Activated effector memory CD4-positive, alpha-beta T cell treated with Interleukin-2 at 50 U/mL for 16 hours (primary cell): ENCODE results near the gene NETO1.

Source experiments
- DNase-seq: peaks from one replicate; pipeline ENCODE4 v3.0.0-alpha.2; 2020

Gene NETO1

DNA sequence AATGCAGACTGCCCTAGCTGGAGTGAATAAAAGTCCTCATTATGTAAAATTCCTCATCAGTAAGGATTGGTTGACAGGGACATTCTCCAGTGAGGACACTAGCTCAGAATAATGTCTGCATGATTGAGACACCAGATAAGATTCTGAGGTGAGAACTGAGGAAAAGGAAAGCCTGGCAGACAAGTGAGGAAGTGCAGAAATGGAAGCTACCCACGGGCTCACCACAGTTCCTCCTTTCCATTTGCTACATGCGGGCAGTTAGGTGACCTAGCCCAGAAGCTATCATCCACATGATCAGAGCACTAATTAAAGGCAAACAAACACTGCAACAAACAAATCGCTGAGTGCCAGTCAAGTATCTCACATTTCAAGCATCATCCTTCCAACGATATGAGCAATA is 27.7 kb downstream of the NETO1 start:
- no peak for DNase-seq

DNA sequence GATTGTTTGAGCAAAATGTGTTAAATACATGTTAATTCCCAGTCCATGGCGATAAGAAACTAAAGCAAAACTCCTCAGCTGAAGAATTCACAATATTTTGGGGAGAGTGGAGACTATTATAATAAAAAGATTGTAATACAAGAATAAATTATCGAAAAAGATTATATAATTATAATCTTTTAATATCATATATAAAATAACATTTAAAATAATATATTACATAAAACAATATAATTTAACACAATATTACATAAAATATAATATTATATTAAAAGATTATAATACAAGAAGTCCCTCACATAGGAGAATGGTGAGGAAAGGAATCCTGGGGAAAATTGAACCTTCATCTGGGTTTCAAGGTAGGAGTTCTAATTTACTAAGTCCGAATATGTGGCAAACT is 33.1 kb downstream of the NETO1 start:
- no peak for DNase-seq

DNA sequence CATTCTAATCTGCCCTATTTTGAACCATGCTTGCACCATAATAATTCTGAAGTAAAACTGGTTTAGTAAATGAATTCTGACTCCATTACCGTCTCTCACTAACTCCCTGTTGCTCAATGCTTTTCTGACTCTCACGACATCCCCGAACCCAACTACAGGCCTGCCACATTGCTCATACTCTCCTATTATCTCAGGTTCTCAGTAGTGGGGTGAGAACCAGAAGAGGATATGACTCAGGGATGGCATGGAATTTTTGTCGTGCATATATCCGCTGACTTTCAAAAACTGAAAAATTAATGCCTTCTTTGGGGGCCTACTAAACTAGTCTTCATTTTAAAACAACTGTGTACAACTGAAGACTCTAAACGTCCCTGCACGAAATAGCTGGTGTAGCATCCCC is 34.3 kb downstream of the NETO1 start:
- DNase-seq = no peak

DNA sequence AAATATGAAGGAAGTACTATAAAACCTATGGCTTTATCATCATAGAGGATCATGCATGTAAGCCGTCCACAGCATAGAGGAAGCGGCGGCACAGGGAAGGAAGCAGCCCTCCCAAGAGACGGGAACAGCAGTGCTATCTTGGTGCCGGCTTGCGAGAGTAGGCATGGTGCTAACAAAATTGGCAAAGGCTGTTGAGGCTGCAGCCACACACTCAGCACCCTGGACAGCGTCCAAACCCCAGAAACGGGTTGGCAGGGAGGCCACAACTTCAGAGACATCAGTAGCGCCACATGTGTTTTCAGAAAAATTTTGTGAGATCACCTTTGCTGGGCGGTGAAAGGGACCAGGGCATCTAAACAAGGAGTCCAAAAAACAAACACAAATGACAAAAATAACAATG is 37.7 kb downstream of the NETO1 start:
- DNase-seq = no peak

DNA sequence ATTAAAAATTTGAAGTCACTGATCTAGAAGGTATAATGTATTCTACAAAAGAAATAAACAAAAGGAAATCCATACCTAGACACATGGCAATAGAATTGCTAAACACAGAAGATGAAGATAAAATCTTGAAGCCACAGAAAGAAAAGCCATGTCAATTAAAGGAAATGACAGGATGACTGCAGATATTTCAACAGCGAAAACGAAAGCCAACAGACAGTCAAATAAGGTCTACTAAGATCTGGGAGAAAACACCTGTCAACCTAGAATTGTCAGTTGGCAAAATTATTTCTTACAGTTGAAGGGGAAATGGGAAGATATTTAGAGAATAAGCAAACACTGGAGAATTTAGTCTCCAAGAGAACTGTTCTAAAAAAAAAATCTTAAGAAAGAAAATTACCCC is 39.2 kb downstream of the NETO1 start:
- DNase-seq = no peak

DNA sequence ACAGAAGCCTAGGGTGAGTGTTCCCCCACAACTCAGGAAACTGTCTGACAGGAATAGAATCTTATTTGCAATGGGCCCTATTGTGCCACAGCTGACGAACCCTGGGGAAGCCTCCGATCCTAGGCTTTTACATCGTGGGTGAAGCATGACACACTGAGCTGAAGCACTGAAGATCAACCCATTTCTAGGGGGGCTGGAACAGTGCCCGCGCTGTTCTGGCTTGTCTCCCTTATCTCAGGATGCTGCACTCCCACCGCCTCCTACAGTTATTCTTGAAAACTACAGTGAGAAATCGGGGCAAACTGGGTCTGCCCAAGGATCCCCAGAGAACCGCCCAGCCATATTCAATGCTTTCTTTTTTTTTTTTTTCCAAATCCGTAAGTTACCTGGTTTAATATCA is 41.1 kb downstream of the NETO1 start:
- no peak for DNase-seq

DNA sequence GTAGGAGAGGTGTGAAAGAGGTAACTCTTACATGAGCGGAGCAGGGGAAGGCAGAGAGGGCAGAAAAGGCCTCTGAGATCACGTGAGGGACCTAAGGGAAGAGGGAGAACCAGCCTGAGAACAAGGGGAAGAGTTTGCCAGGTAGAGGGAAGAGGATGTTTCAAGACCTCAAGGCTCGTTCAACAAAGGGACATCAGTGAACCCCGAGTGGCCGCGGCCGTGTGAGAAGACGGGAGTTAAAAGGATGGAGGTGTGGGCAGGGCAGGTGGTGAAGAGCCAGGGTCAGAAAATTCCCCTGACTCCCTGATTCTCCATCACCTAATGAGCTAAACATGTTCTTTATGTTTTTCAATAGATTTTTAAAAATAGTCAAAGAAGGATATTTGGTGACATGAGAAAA is 44.4 kb downstream of the NETO1 start:
- DNase-seq = no peak

DNA sequence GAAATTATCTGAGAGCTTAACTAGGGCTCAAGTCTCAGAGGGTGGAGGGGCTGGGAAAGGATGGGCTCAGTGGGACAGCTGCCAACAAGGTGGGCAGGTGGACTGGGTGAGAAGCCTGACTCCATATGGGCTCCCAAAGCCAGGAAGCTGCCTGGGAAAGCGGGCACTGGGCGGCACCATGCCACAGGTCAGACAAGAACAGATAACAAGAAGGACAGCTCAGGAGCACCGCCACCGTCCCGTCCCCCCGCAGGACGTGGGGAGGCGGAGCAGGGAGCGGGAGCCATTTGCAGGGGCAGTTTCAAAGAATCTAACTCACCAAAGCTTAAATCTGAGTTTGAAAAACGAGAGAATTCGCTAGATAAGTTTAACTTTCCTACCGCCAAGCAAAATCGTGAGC is 45.6 kb downstream of the NETO1 start:
- no peak for DNase-seq

DNA sequence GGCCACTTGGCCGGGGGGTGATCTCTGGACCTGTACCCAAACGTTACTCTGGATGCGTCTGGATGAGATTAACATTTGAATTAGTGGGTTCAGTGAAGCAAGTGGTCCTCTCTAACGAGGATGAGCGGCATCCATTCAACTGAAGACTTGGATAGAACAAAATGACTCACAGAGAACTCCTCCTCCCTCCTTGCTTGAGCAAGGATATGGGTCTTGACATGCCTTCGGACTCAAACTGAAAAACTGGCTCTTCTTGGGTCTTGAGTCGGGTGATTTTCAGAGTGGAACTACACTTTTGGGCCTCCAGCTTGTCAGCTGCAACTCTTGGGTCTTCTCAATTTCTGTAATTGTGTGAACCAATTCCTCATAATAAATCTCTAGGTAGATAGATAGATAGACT is 47.2 kb downstream of the NETO1 start:
- no peak for DNase-seq

DNA sequence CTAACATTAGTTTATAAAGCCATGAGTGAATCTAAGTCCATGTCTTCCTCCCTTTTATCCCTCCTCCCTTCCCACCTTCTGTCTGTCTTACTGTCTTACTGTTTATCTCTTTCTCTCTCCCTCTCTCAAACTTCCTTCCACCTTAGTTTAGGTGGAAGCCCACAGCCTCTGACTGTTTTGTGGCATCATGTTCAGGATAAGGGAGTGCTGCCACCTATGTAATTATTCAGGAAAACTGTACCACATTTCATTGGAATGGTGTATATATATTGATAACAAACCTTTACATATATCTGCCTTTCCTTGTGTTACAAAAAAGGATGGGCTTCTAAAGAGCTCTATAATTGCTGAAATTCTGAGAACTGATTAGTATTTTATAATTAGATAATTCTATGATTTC is 48.7 kb downstream of the NETO1 start:
- no peak for DNase-seq

DNA sequence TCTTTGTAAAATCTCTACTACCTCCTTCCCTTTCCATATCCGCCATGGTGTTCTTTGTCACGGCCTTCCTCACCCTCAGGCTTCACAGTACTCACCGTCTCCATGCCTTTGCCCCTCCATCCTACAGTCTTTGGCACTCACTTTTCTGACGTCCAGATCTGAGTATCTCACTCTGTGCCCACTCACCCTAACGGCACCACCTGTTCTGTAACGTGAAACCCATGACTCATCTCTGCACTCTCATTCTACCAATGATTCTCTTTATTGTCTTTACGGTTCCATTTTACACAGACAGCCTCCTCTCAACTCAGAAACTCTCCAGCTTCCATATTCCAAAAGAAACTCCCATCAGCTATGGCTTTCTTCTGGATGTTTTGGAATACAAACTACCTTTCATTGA is 56.7 kb downstream of the NETO1 start:
- DNase-seq = no peak

DNA sequence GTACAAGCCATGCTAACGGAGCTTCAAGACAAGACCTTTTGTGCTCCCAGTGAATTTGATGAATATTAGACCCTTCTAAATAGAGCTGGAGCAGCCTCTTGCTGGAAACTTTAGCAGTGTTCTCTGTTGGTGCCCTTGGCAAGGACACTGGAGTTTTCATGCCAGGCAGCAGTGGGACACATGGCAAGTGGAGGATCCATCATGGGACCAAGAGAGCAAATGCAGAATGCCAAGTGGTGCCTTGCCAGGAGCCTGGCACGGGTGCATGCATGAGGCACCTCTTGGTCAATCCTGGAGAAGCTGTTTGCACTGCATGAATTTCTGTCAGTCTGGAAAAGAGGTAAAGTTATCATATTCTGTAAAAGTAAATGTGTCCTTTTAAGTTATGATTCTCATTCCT is 59.1 kb downstream of the NETO1 start:
- no peak for DNase-seq

DNA sequence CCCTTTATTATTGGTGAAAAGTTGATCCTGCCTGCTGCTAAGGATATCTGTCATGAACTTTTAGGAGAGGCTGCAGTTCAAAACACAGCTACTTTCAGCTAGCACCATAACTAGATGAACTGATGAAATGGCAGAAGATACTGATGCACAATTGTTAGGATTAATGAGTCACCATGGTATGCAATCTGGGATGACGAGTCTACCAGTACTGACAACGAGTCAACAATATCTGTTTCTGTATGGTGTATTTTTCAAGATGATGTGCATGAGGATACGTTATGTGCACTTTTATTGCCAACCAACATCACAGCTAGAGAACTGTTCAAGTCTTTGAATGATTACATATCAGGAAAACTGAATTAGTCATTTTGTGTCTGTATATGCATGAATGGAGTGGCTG is 68.7 kb downstream of the NETO1 start:
- DNase-seq = no peak

DNA sequence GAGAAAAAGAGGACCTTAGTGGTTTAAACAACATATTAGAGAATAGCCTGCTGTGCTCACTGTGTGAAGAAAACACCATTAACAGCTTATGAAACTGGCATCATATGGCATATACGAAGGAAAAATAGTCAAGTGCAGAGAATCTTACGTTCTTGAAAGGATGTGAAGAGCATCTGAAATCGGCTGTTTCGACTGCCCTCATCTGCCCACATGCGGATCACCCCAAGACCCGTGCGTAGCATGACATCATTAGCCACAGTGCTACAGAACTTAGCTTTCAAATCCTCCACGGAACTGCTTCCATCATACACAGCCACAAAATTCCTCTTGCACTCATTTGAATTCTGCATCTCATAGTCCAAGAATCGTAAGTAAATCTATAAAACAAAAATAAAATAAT is 84.3 kb downstream of the NETO1 start:
- DNase-seq = no peak

DNA sequence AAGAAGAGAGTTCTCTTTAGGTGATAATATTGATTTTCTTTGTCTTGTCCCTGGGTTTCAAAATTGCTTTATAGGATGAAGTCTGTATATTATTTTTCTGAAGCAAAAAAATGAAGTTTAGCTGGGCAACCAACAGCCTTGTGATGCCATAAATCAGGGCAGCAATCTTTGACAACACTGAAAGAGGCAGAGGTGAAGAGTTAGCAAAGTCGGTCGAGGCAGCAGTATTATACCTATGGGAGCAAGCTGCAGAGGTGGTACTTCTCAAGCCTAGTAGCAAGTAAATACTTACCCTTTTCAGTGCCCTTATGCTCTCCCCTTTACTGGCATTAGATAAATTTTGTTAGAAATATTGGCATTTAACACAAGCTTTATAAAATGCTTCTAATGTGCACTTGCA is 92.9 kb downstream of the NETO1 start:
- DNase-seq = no peak

DNA sequence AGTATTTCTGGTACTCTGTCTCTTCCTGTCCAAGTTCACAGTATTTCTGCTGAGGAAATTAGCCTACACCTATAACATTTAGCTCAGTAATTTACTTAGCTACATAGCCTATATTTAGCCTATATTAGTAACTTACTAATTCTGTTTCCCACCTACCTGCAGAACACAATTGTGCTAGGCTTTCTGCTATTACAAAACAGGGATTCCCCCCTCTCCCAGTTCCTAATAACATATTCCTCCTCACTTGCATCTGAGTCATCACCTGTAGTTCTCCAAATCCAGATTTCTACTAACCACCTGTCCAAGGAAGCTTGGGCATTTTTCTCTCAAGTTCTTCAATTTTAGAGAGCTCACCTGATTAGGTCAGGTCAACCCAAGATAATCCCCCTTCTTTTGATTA is 94.9 kb downstream of the NETO1 start:
- DNase-seq = no peak

DNA sequence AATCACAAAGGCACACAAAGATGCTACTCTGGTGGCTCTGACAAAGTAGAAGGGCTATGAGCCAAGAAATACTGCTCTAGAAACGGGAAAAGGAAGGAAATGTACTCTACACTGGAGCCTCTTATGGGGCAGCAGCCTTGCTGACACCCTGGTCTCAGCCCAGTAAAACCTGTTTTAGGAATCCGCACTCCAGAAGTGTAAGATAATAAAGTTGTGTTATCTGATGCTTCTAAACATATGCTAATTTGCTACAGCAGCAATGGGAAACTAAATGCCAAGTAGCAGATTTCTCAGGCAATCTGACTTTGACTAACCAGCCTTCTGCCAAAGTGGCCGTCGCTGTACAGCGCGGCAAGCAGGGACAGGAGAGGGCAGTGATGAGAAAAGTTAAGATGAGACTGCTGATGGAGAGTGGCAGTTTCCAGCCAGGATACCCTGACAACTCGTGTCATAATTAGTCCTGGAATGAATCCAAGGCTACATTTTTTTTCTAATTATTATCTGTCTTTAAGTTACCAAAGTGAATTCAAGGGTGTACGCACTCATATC is 99.0 kb downstream of the NETO1 start:
- DNase-seq = no peak

DNA sequence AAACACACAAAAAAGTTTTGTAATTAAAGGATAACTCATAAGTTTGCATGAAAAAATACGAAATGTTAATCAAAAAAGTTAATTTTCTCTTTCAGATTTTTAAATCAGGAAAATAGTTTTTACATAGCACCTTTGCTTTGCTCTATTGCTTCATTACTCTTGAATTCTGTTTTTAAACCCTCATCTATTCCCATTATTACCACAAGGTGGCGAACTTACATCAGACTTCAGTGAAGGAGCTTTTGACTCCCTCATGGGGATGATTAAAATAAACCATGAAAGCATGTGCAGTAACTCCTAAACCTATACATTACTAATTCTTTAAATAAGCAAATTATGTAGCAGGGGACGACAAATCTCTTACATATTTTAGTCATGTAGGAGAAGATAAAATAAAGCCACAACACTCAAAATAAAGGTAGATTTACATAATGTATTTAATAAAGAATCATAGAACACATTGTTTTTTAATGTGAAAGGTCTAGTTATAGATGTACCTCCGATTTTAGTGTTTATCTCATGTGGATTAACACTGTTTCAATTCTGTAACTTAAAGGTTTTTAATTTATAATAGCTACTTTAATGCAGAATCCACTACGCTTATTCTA is 105.2 kb downstream of the NETO1 start:
- DNase-seq = no peak

DNA sequence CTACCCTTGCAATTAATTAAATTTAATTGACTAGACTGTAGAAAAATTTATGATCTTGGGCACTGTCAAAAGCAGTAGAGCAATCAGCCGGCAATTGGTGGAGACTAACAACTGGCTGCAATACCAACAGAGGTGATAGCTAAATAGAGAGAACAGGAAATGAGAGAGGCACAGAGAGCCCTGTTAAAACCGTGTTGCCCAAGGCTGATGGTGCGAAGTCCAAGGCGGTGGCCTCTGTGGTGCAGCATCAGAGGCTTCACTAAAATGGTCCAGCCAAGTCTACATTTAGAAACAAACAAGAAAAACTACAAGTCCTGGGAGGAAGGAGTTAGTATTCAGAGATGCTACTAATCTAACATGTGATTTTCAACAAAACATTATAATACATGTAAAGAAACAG is 115.6 kb downstream of the NETO1 start:
- no peak for DNase-seq

DNA sequence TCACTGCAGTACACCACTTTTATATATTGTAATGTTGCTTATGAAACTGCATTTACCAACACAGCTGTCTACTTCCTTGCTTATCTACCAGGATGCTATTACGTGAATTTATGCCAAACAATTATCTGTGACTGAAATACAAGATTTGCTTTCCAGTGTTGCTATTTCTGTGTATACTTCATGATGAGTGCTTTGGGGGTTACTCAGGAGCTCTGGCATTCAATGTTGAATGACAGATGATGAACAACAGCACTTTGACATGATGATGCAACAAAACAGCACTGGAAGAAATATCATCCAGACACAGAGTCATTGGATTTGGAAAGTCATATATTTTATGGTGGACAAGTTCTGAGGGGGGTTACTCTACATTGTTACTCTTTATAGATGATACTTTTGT is 125.8 kb downstream of the NETO1 start:
- DNase-seq = no peak

DNA sequence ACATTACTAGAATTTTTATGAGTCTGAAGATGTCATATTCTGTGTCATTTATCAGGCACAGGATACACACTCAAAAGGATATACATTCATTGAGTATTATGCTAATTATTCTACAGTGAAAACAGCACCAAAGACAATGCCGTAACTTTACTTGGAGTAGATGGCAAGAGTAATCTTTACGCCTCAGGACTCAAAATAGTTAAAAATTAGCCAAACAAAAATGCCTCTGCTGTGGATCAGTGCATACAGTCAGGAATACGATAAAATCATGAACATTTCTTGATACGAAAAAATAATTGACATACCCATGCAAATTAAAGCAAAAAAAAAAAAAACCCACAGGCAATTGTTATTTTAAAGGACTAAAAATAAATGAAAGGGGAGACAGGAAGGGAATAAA is 129.7 kb downstream of the NETO1 start:
- DNase-seq = no peak

DNA sequence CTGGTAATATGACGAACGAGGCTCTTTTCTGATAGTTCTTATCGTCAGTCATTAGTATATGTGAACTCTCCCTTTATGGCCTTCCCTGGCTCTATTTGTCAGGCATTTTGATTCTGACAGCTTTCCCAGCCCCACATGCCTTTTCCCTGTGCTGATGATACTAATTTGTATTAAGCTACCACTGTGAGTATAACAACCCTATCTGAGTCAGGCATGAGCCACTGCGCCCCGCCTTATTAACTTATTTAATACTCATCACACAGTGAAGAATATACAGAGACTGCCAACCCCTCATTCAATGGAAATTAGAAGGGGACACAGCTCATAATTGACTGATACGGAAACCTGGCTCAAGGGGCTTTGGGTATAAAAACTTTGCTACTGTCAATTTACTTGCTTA is 140.0 kb downstream of the NETO1 start:
- no peak for DNase-seq

DNA sequence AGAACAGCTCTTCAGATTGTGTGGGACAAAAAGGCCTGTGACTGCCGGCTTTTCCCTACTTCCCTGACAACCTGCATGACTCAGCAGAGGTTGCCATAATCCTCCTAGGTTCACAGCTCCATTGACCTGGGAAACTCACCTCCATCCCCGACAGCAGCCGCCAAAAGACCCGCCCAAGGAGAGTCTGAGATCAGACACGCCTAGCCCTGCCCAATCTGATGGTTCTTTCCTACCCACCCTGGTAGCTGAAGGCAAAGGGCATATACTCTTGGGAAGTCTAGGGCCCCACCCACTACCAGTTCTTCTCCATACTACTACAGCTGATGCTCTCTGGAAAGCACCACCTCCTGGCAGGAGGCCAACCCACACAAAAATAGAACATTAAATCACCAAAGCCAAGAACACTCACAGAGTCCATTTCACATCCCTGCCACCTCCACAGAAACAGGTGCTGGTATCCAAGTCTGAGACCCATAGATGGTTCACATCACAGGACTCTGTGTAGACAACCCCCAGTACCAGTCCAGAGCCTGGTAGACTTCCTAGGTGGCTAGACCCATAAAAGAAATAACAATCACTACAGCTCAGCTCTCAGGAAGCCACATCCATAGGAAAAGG is 140.6 kb downstream of the NETO1 start:
- DNase-seq = no peak

DNA sequence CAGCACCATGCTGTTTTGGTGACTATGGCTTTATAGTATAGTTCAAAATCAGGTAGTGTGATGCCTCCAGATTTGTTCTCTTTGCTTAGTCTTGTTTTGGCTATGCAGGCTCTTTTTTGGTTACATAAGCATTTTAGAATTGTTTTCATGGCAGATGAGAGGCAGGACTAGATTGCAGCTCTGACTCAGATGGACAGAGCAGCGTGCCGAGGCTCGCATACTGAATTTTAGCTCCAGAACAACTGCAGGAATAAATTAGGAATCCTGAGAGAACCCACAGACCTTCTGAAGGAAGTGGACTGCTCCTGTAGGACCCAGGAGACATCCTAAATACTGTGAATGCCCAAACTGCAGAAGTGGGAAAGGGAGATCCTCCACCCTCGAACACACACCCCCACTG is 141.6 kb downstream of the NETO1 start:
- DNase-seq = no peak

DNA sequence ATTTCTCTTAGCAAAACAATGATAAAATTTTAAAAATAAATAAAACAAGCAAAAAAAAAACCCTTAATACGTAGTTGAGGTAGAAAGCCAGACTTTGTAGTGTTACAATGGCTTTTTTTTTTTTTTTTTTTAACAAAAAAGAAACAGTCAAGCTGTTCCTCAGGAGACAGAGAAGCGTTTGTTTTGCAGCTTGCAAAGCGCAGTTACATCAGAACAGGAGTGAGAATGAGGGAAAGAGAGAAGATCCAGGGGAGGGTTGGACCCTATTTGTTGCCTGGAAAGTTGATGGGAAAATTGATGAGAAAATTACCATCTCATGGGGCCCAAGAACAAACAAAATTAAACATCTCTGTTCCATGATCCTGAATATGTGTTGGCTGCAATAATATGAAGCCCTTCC is 146.5 kb downstream of the NETO1 start:
- DNase-seq = no peak
